Neuron (in vitro differentiated cells): Measurements from ENCODE around the gene MYO5B.

Experiments
- H2AFZ ChIP-seq: one replicate; pipeline ENCODE4 v1.6.1; 2013; ENCODE audit warnings: low read depth, mild to moderate bottlenecking, inconsistent platforms, low read length, moderate library complexity
- H3K27me3 ChIP-seq: one replicate; pipeline ENCODE4 v1.6.1; 2013; ENCODE audit warnings: low read length; ENCODE audit not compliant: insufficient read depth
- H3K36me3 ChIP-seq: one replicate; pipeline ENCODE4 v1.6.1; 2013; ENCODE audit warnings: low read length; ENCODE audit not compliant: insufficient read depth
- H3K4me1 ChIP-seq: one replicate; pipeline ENCODE4 v1.6.1; 2013; ENCODE audit warnings: low read length; ENCODE audit not compliant: insufficient read depth
- H3K4me3 ChIP-seq: 2 replicates; pipeline ENCODE4 v1.5.1; 2013; ENCODE audit warnings: mild to moderate bottlenecking, low read length, moderate library complexity
- H3K9me3 ChIP-seq: one replicate; pipeline ENCODE4 v1.6.1; 2013; ENCODE audit warnings: low read length

Gene MYO5B

DNA sequence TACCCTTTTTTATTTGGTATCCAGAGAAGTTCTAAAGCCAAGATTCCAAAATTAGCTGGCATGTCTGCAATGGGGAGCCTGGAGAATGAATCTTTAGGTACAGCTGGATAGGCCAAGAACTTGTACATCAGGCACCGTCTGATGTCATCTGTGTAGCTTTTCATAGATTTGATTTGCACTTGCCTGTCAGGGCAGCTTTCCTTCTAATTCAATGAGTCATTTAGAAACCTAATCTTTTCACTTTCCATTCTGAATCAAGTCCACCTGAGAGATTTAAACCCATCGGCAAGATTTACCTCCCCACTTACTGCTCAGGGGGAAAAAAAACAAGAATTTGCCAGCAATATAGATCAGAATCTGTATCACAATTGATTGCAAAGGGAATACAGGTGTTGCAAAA is 320.7 kb downstream of the MYO5B start:
- Histone ChIP-seq H3K4me1 (no peaks in the 10 kb centered on the region), H3K4me3 (no peak overlapping the region), H3K27me3 (no peaks in the 10 kb centered on the region), H3K36me3 (no peaks in the 10 kb centered on the region), H2AFZ (no peak overlapping the region), H3K9me3 (no peaks in the 10 kb centered on the region)

- Histone ChIP-seq H2AFZ (no peak overlapping the region), H3K36me3 (no peaks in the 10 kb centered on the region), H3K27me3 (peaks cover 4% of the 10 kb centered on the region), H3K4me1 (no peaks in the 10 kb centered on the region), H3K4me3 (no peak overlapping the region), H3K9me3 (no peaks in the 10 kb centered on the region)
These were observed 325.6 kb downstream of the MYO5B start for GRCh38 chr18:49869354-49869753.

DNA sequence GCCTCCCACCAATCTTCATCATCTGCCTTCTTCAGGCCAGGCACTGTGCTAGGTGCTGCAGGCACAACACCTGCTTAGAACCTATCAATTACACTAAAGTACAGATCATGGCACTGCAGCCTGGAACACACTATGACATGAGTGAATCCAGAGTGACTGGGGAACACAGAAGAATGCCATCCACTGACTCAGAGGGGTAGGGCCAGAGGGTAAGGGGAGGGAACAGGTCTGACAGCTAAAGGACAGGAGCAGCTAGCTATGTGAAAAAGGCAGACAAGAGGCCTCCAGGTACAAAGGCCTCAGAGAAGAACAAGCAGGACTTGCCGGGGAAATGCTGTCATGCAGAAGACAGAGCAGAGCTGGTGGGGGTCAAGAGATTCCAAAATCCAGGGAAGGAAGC is 328.3 kb downstream of the MYO5B start:
- H3K9me3 ChIP-seq, result no peaks in the 10 kb centered on the region
- H3K4me1 ChIP-seq, result no peaks in the 10 kb centered on the region
- no peak overlapping the region for H3K4me3 ChIP-seq
- no peaks in the 10 kb centered on the region for H3K36me3 ChIP-seq
- peaks cover 4% of the 10 kb centered on the region for H3K27me3 ChIP-seq
- no peak overlapping the region for H2AFZ ChIP-seq

GRCh38 chr18:49865401-49865800 is 329.5 kb downstream of the MYO5B start:
- Histone ChIP-seq H3K4me1 (no peaks in the 10 kb centered on the region), H3K36me3 (no peaks in the 10 kb centered on the region), H3K27me3 (peaks cover 4% of the 10 kb centered on the region), H3K9me3 (no peaks in the 10 kb centered on the region), H3K4me3 (no peak overlapping the region), H2AFZ (no peak overlapping the region)

- no peak overlapping the region for H2AFZ ChIP-seq
- no peaks in the 10 kb centered on the region for H3K9me3 ChIP-seq
- peaks cover 7% of the 10 kb centered on the region for H3K27me3 ChIP-seq
- H3K36me3 ChIP-seq, result no peaks in the 10 kb centered on the region
- H3K4me3 ChIP-seq, result no peak overlapping the region
- no peaks in the 10 kb centered on the region for H3K4me1 ChIP-seq
These were observed 331.0 kb downstream of the MYO5B start for GRCh38 chr18:49863769-49864621.

- H3K4me1 ChIP-seq, result peaks cover 4% of the 10 kb centered on the region
These were observed 332.1 kb downstream of the MYO5B start for GRCh38 chr18:49862656-49863385.

GRCh38 chr18:49861659-49862058 is 333.3 kb downstream of the MYO5B start:
- Histone ChIP-seq H3K4me3 (no peak overlapping the region), H3K27me3 (peaks cover 3% of the 10 kb centered on the region), H3K4me1 (peaks cover 4% of the 10 kb centered on the region), H3K36me3 (no peaks in the 10 kb centered on the region), H2AFZ (no peak overlapping the region), H3K9me3 (no peaks in the 10 kb centered on the region)

More at GRCh38 chr18:49862656-49863385, 332.1 kb downstream of the MYO5B start:
- Histone ChIP-seq H3K9me3 (no peaks in the 10 kb centered on the region), H3K4me3 (no peak overlapping the region), H3K27me3 (peaks cover 3% of the 10 kb centered on the region), H3K36me3 (no peaks in the 10 kb centered on the region), H2AFZ (no peak overlapping the region)

GRCh38 chr18:49859725-49860124 is 335.2 kb downstream of the MYO5B start:
- H3K4me3 ChIP-seq, result no peak overlapping the region
- peaks cover 8% of the 10 kb centered on the region for H3K27me3 ChIP-seq
- no peaks in the 10 kb centered on the region for H3K36me3 ChIP-seq
- no peaks in the 10 kb centered on the region for H3K9me3 ChIP-seq
- H3K4me1 ChIP-seq, result peaks cover 4% of the 10 kb centered on the region
- H2AFZ ChIP-seq, result no peak overlapping the region

GRCh38 chr18:49859021-49859359 is 336.0 kb downstream of the MYO5B start:
- Histone ChIP-seq H3K4me1 (peaks cover 4% of the 10 kb centered on the region), H3K9me3 (no peaks in the 10 kb centered on the region), H3K4me3 (no peak overlapping the region), H3K36me3 (no peaks in the 10 kb centered on the region), H3K27me3 (peaks cover 8% of the 10 kb centered on the region), H2AFZ (no peak overlapping the region)

- no peaks in the 10 kb centered on the region for H3K9me3 ChIP-seq
- no peaks in the 10 kb centered on the region for H3K36me3 ChIP-seq
- H2AFZ ChIP-seq, result no peak overlapping the region
- no peak overlapping the region for H3K4me3 ChIP-seq
- peaks cover 8% of the 10 kb centered on the region for H3K27me3 ChIP-seq
- peaks cover 4% of the 10 kb centered on the region for H3K4me1 ChIP-seq
These were observed 336.5 kb downstream of the MYO5B start for GRCh38 chr18:49858309-49859020.

GRCh38 chr18:49857708-49858107 is 337.2 kb downstream of the MYO5B start:
- Histone ChIP-seq H3K9me3 (no peaks in the 10 kb centered on the region), H3K4me3 (no peak overlapping the region), H2AFZ (no peak overlapping the region), H3K27me3 (peaks cover 8% of the 10 kb centered on the region), H3K36me3 (no peaks in the 10 kb centered on the region), H3K4me1 (peaks cover 4% of the 10 kb centered on the region)

DNA sequence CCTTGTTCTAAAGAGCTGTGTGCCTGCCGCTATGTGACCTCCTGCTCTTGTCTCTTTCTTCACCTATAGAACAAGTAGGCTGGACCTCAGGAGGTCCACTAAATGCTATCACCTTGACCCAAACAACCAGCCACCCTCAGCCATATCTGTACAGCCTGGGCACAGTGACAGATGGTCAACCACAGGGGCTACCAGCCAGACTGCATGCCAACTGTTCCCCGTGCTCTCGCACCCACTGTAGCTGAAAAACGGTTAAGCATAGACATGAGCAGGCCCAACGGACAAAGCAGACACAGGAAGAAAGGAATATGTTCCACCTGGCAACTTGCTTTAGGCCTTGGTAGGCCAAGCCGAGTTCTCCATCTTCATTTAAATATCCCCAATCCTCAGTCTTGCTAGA is 338.5 kb downstream of the MYO5B start:
- Histone ChIP-seq H3K36me3 (no peaks in the 10 kb centered on the region), H3K27me3 (peaks cover 11% of the 10 kb centered on the region), H3K4me3 (no peak overlapping the region), H2AFZ (no peak overlapping the region), H3K9me3 (no peaks in the 10 kb centered on the region), H3K4me1 (peaks cover 4% of the 10 kb centered on the region)
